ENCODE measurements around the gene POLR2C. TPM values are rescaled to one million over a fixed set of nuclear protein-coding genes. Genes with fewer than 3 reads are reported as not detected.
"Not testable (repeated sequence)": the region's sequence is repeated elsewhere in the genome, so short reads cannot be mapped to it uniquely, and the experiment has no call there.

The POLR2C gene
- total RNA-seq, 1 experiment from 2014 or later: 87.6 TPM

- no peak overlapping the region for H3K4me3 ChIP-seq (ENCODE audit: low read length)
- H3K9me3 ChIP-seq (ENCODE audit: low read length): no peaks in the 10 kb centered on the region
- no peak for DNase-seq
Measured at GRCh38 chr16:57498031-57498430, 35.6 kb downstream of the POLR2C start.

GRCh38 chr16:57499941-57500340 lies 37.5 kb downstream of the POLR2C start:
- H3K9me2 ChIP-seq (replicated peaks; ENCODE audit: insufficient read depth, low read length); DNase-seq; H3K27me3 ChIP-seq (ENCODE audit: low read length); H4K20me1 ChIP-seq (ENCODE audit: insufficient read depth, low read depth, low read length); H3K9me3 ChIP-seq (ENCODE audit: low read length); H3K4me2 ChIP-seq (ENCODE audit: low read depth, low read length, poor library complexity, severe bottlenecking); H3K4me3 ChIP-seq (ENCODE audit: low read length); H3K36me3 ChIP-seq (ENCODE audit: insufficient read depth, low read length); H3K4me1 ChIP-seq (ENCODE audit: low read length); H2AFZ ChIP-seq (ENCODE audit: low read length); H3K79me2 ChIP-seq (ENCODE audit: low read length); H3K9ac ChIP-seq (ENCODE audit: low read length); H3K27ac ChIP-seq (ENCODE audit: low read length): not testable (repeated sequence)

More at GRCh38 chr16:57498031-57498430, 35.6 kb downstream of the POLR2C start:
- Histone ChIP-seq H3K27me3 (ENCODE audit: low read length) (no peaks in the 10 kb centered on the region), H3K4me1 (ENCODE audit: low read length) (no peaks in the 10 kb centered on the region), H3K79me2 (ENCODE audit: low read length) (no peaks in the 10 kb centered on the region), H3K4me2 (ENCODE audit: low read depth, low read length, poor library complexity, severe bottlenecking) (no peak overlapping the region), H3K27ac (ENCODE audit: low read length) (no peak overlapping the region), H3K36me3 (ENCODE audit: insufficient read depth, low read length) (no peaks in the 10 kb centered on the region), H4K20me1 (ENCODE audit: insufficient read depth, low read depth, low read length) (no peaks in the 10 kb centered on the region), H2AFZ (ENCODE audit: low read length) (no peak overlapping the region), H3K9ac (ENCODE audit: low read length) (no peak overlapping the region), H3K9me2 (replicated peaks; ENCODE audit: insufficient read depth, low read length) (no peaks in the 10 kb centered on the region)

GRCh38 chr16:57500578-57501111 lies 38.2 kb downstream of the POLR2C start:
- Histone ChIP-seq H3K9ac (ENCODE audit: low read length) (no peak overlapping the region), H4K20me1 (ENCODE audit: insufficient read depth, low read depth, low read length) (no peaks in the 10 kb centered on the region), H3K4me3 (ENCODE audit: low read length) (no peak overlapping the region), H3K9me2 (replicated peaks; ENCODE audit: insufficient read depth, low read length) (no peaks in the 10 kb centered on the region), H3K9me3 (ENCODE audit: low read length) (no peaks in the 10 kb centered on the region), H3K4me2 (ENCODE audit: low read depth, low read length, poor library complexity, severe bottlenecking) (no peak overlapping the region), H2AFZ (ENCODE audit: low read length) (no peak overlapping the region), H3K27me3 (ENCODE audit: low read length) (no peaks in the 10 kb centered on the region), H3K79me2 (ENCODE audit: low read length) (no peaks in the 10 kb centered on the region), H3K4me1 (ENCODE audit: low read length) (no peaks in the 10 kb centered on the region), H3K27ac (ENCODE audit: low read length) (no peak overlapping the region), H3K36me3 (ENCODE audit: insufficient read depth, low read length) (no peaks in the 10 kb centered on the region)
- DNase-seq: no peak

- H3K79me2 ChIP-seq (ENCODE audit: low read length): no peaks in the 10 kb centered on the region
- H2AFZ ChIP-seq (ENCODE audit: low read length): no peak overlapping the region
- no peaks in the 10 kb centered on the region for H3K9me2 ChIP-seq (replicated peaks; ENCODE audit: insufficient read depth, low read length)
- no peak overlapping the region for H3K27ac ChIP-seq (ENCODE audit: low read length)
- H3K27me3 ChIP-seq (ENCODE audit: low read length): no peaks in the 10 kb centered on the region
- H4K20me1 ChIP-seq (ENCODE audit: insufficient read depth, low read depth, low read length): no peaks in the 10 kb centered on the region
- no peaks in the 10 kb centered on the region for H3K9me3 ChIP-seq (ENCODE audit: low read length)
- H3K4me3 ChIP-seq (ENCODE audit: low read length): no peak overlapping the region
- DNase-seq: no peak
- no peak overlapping the region for H3K9ac ChIP-seq (ENCODE audit: low read length)
- no peak overlapping the region for H3K4me2 ChIP-seq (ENCODE audit: low read depth, low read length, poor library complexity, severe bottlenecking)
- no peaks in the 10 kb centered on the region for H3K36me3 ChIP-seq (ENCODE audit: insufficient read depth, low read length)
- no peaks in the 10 kb centered on the region for H3K4me1 ChIP-seq (ENCODE audit: low read length)
Measured at GRCh38 chr16:57501492-57501891, 39.0 kb downstream of the POLR2C start.

GRCh38 chr16:57502048-57502775 lies 39.7 kb downstream of the POLR2C start:
- DNase-seq: no peak
- no peak overlapping the region for H2AFZ ChIP-seq (ENCODE audit: low read length)
- no peaks in the 10 kb centered on the region for H3K36me3 ChIP-seq (ENCODE audit: insufficient read depth, low read length)

GRCh38 chr16:57503366-57503765 lies 40.9 kb downstream of the POLR2C start:
- no peak overlapping the region for H3K9ac ChIP-seq (ENCODE audit: low read length)
- no peak overlapping the region for H2AFZ ChIP-seq (ENCODE audit: low read length)
- no peaks in the 10 kb centered on the region for H3K9me2 ChIP-seq (replicated peaks; ENCODE audit: insufficient read depth, low read length)
- H3K4me3 ChIP-seq (ENCODE audit: low read length): no peak overlapping the region
- H3K4me1 ChIP-seq (ENCODE audit: low read length): no peaks in the 10 kb centered on the region
- no peak overlapping the region for H3K27ac ChIP-seq (ENCODE audit: low read length)
- no peaks in the 10 kb centered on the region for H3K9me3 ChIP-seq (ENCODE audit: low read length)
- H4K20me1 ChIP-seq (ENCODE audit: insufficient read depth, low read depth, low read length): no peaks in the 10 kb centered on the region
- no peaks in the 10 kb centered on the region for H3K36me3 ChIP-seq (ENCODE audit: insufficient read depth, low read length)
- DNase-seq: no peak
- no peaks in the 10 kb centered on the region for H3K79me2 ChIP-seq (ENCODE audit: low read length)
- no peaks in the 10 kb centered on the region for H3K27me3 ChIP-seq (ENCODE audit: low read length)
- no peak overlapping the region for H3K4me2 ChIP-seq (ENCODE audit: low read depth, low read length, poor library complexity, severe bottlenecking)

More at GRCh38 chr16:57502048-57502775, 39.7 kb downstream of the POLR2C start:
- Histone ChIP-seq H3K4me3 (ENCODE audit: low read length) (no peak overlapping the region), H3K27me3 (ENCODE audit: low read length) (no peaks in the 10 kb centered on the region), H4K20me1 (ENCODE audit: insufficient read depth, low read depth, low read length) (no peaks in the 10 kb centered on the region), H3K9me3 (ENCODE audit: low read length) (no peaks in the 10 kb centered on the region), H3K9me2 (replicated peaks; ENCODE audit: insufficient read depth, low read length) (no peaks in the 10 kb centered on the region), H3K4me2 (ENCODE audit: low read depth, low read length, poor library complexity, severe bottlenecking) (no peak overlapping the region), H3K9ac (ENCODE audit: low read length) (no peak overlapping the region), H3K27ac (ENCODE audit: low read length) (no peak overlapping the region), H3K79me2 (ENCODE audit: low read length) (no peaks in the 10 kb centered on the region), H3K4me1 (ENCODE audit: low read length) (no peaks in the 10 kb centered on the region)

- Histone ChIP-seq H4K20me1 (ENCODE audit: insufficient read depth, low read depth, low read length) (no peaks in the 10 kb centered on the region), H3K9me2 (replicated peaks; ENCODE audit: insufficient read depth, low read length) (no peaks in the 10 kb centered on the region), H3K36me3 (ENCODE audit: insufficient read depth, low read length) (no peaks in the 10 kb centered on the region), H3K9ac (ENCODE audit: low read length) (no peak overlapping the region), H3K9me3 (ENCODE audit: low read length) (no peaks in the 10 kb centered on the region), H3K79me2 (ENCODE audit: low read length) (no peaks in the 10 kb centered on the region), H3K4me1 (ENCODE audit: low read length) (no peaks in the 10 kb centered on the region), H3K4me3 (ENCODE audit: low read length) (no peak overlapping the region), H3K27ac (ENCODE audit: low read length) (no peak overlapping the region), H2AFZ (ENCODE audit: low read length) (no peak overlapping the region), H3K4me2 (ENCODE audit: low read depth, low read length, poor library complexity, severe bottlenecking) (no peak overlapping the region), H3K27me3 (ENCODE audit: low read length) (no peaks in the 10 kb centered on the region)
- DNase-seq: no peak
Measured at GRCh38 chr16:57504001-57504400, 41.5 kb downstream of the POLR2C start.

- Histone ChIP-seq H3K79me2 (ENCODE audit: low read length) (no peaks in the 10 kb centered on the region), H3K4me2 (ENCODE audit: low read depth, low read length, poor library complexity, severe bottlenecking) (no peak overlapping the region), H3K9ac (ENCODE audit: low read length) (no peak overlapping the region), H2AFZ (ENCODE audit: low read length) (no peak overlapping the region), H3K9me2 (replicated peaks; ENCODE audit: insufficient read depth, low read length) (no peaks in the 10 kb centered on the region), H3K27ac (ENCODE audit: low read length) (no peak overlapping the region), H3K27me3 (ENCODE audit: low read length) (no peaks in the 10 kb centered on the region), H3K4me1 (ENCODE audit: low read length) (no peaks in the 10 kb centered on the region), H3K4me3 (ENCODE audit: low read length) (no peak overlapping the region), H3K9me3 (ENCODE audit: low read length) (no peaks in the 10 kb centered on the region), H3K36me3 (ENCODE audit: insufficient read depth, low read length) (no peaks in the 10 kb centered on the region), H4K20me1 (ENCODE audit: insufficient read depth, low read depth, low read length) (no peaks in the 10 kb centered on the region)
- DNase-seq: no peak
Measured at GRCh38 chr16:57504491-57504890, 42.0 kb downstream of the POLR2C start.
